ENCODE data around the gene LPO. TPM values are rescaled to one million over a fixed set of nuclear protein-coding genes. Genes with fewer than 3 reads are reported as not detected.

LPO gene
- total and polyA plus RNA-seq, 8 donors: 0.10 TPM; not detected in 7

- TF ChIP-seq EP300 (IDR thresholded peaks at IDR 0.05): no peak
- TF ChIP-seq, protein P1, sequence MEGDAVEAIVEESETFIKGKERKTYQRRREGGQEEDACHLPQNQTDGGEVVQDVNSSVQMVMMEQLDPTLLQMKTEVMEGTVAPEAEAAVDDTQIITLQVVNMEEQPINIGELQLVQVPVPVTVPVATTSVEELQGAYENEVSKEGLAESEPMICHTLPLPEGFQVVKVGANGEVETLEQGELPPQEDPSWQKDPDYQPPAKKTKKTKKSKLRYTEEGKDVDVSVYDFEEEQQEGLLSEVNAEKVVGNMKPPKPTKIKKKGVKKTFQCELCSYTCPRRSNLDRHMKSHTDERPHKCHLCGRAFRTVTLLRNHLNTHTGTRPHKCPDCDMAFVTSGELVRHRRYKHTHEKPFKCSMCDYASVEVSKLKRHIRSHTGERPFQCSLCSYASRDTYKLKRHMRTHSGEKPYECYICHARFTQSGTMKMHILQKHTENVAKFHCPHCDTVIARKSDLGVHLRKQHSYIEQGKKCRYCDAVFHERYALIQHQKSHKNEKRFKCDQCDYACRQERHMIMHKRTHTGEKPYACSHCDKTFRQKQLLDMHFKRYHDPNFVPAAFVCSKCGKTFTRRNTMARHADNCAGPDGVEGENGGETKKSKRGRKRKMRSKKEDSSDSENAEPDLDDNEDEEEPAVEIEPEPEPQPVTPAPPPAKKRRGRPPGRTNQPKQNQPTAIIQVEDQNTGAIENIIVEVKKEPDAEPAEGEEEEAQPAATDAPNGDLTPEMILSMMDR (IDR thresholded peaks at IDR 0.05): no peak
- TF ChIP-seq POLR2A (IDR thresholded peaks at IDR 0.05): no peak
- TF ChIP-seq POLR2AphosphoS5 (IDR thresholded peaks at IDR 0.05): no peak
- 69 to 85% (median 79%) methylated on average over 4 of the region's 4 CpGs for WGBS, 5 donors
- Histone ChIP-seq H3K4me1 (no peaks in the 10 kb centered on the region), H3K9me3 (no peaks in the 10 kb centered on the region), H3K27ac (no peak overlapping the region), H3K27me3 (peaks cover 0 to 62% (median 26%) of the 10 kb centered on the region in 3 donors), H3K36me3 (no peaks in the 10 kb centered on the region), H3K4me3 (no peak overlapping the region)
- no peak for DNase-seq
- intact Hi-C loops (cut with DNase I; ENCODE audit: low total_unique reads): no loop called here
Measured at GRCh38 chr17:58265271-58265670, 26.9 kb downstream of the LPO start.

- Histone ChIP-seq H3K9me3 (no peaks in the 10 kb centered on the region), H3K4me3 (no peak overlapping the region), H3K36me3 (no peaks in the 10 kb centered on the region), H3K27ac (no peak overlapping the region), H3K4me1 (no peaks in the 10 kb centered on the region), H3K27me3 (peaks cover 0 to 59% (median 26%) of the 10 kb centered on the region in 3 donors)
- TF ChIP-seq EP300 (IDR thresholded peaks at IDR 0.05) (no peak), POLR2A (IDR thresholded peaks at IDR 0.05) (no peak), POLR2AphosphoS5 (IDR thresholded peaks at IDR 0.05) (no peak)
- TF ChIP-seq, protein P1 (IDR thresholded peaks at IDR 0.05): no peak
- DNase-seq: no peak
- 85 to 97% (median 93%) methylated on average over 7 of the region's 7 CpGs for WGBS, 5 donors
- intact Hi-C loops (cut with DNase I; ENCODE audit: low total_unique reads): no loop called here
Measured at GRCh38 chr17:58265902-58266875, 27.8 kb downstream of the LPO start.

DNA sequence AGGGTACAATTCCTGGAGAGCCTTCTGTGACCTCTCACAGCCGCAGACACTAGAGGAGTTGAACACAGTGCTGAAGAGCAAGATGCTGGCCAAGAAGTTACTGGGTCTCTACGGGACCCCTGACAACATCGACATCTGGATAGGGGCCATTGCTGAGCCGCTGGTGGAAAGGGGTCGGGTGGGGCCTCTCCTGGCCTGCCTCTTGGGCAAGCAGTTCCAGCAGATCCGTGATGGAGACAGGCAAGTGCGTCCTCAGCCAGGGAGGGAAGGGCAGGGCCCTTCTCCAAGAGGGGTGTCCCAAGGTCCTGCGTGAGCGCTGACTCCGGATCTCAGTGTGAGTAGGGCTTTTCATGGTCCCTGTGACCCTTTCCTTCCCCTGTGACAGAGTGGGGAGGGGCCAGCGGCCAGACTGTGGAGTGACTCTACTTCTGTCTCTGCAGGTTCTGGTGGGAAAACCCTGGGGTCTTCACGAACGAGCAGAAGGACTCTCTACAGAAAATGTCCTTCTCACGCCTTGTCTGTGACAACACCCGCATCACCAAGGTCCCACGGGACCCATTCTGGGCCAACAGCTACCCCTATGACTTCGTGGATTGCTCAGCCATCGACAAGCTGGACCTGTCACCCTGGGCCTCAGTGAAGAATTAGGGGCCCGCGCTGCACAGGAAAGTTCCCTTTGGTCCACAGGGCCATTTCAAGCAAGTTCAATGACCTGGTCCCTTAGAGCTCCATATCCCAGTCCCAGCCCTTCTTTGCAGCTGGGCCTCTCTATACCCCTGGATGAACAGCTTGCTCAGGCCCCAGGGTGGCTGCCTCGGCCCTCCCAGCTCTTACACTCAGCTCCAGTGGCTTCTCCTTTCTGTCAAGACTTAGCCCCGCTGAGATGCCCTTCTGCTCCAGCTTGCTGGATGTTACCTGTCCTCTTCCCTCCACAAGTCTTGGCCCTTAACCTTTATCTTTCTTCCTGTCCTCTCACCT is 29.3 kb downstream of the LPO start:
- 75 to 88% (median 83%) methylated on average over 15 to 22 of the region's 22 CpGs for WGBS, 5 donors
- TF ChIP-seq EP300 (IDR thresholded peaks at IDR 0.05): no peak
- no peak for TF ChIP-seq POLR2A (IDR thresholded peaks at IDR 0.05)
- no peak for TF ChIP-seq POLR2AphosphoS5 (IDR thresholded peaks at IDR 0.05)
- TF ChIP-seq, protein P1 (IDR thresholded peaks at IDR 0.05): no peak
- intact Hi-C loops (cut with DNase I; ENCODE audit: low total_unique reads): no loop called here
- no peak overlapping the region for H3K27ac ChIP-seq
- H3K4me1 ChIP-seq: no peaks in the 10 kb centered on the region
- DNase-seq: no peak
- no peak overlapping the region for H3K4me3 ChIP-seq
- H3K27me3 ChIP-seq: peaks cover 0 to 58% (median 21%) of the 10 kb centered on the region in 3 donors
- no peaks in the 10 kb centered on the region for H3K9me3 ChIP-seq
- no peaks in the 10 kb centered on the region for H3K36me3 ChIP-seq

GRCh38 chr17:58268326-58268725 is 29.9 kb downstream of the LPO start:
- no peaks in the 10 kb centered on the region for H3K36me3 ChIP-seq
- WGBS, 5 donors: 80 to 87% (median 83%) methylated on average over 12 of the region's 12 CpGs
- intact Hi-C loops (cut with DNase I; ENCODE audit: low total_unique reads): no loop called here
- H3K27ac ChIP-seq: no peak overlapping the region
- H3K4me1 ChIP-seq: no peaks in the 10 kb centered on the region
- no peaks in the 10 kb centered on the region for H3K9me3 ChIP-seq
- no peak for DNase-seq
- TF ChIP-seq POLR2AphosphoS5 (IDR thresholded peaks at IDR 0.05) (no peak), POLR2A (IDR thresholded peaks at IDR 0.05) (no peak), EP300 (IDR thresholded peaks at IDR 0.05) (no peak)
- TF ChIP-seq, protein P1 (IDR thresholded peaks at IDR 0.05): no peak
- H3K27me3 ChIP-seq: peaks cover 0 to 53% (median 18%) of the 10 kb centered on the region in 3 donors
- no peak overlapping the region for H3K4me3 ChIP-seq
